Fibroblast of lung (primary cell): ENCODE results near the gene DNPH1.

Source experiments
- CTCF ChIP-seq, 2 donors: IDR thresholded peaks in 1 of 2; conservative IDR thresholded peaks in 1 of 2; 1 replicate in 1 of 2; 2 replicates in 1 of 2; pipeline ENCODE4 v1.5.1; 2011 to 2012; ENCODE audit warnings: low read length in 2 of 2, control low read depth in 1 of 2, inconsistent platforms in 1 of 2, low read depth in 1 of 2, mild to moderate bottlenecking in 1 of 2
- EZH2 ChIP-seq: IDR thresholded peaks from 2 replicates; pipeline ENCODE4 v1.5.1; 2012; ENCODE audit warnings: low read length, control low read depth, mild to moderate bottlenecking; ENCODE audit errors: missing control alignments

- TF ChIP-seq CTCF (conservative IDR thresholded peaks at IDR 0.05 in 1 of 2, IDR thresholded peaks at IDR 0.05 in 1 of 2; ENCODE audit: low read depth in 1 of 2, low read length in 2 of 2) = no peak
- TF ChIP-seq EZH2 = no peak
These were observed 8.0 kb downstream of the DNPH1 start for GRCh38 chr6:43221046-43221972.
